GM19351 (cell line): ENCODE results near the gene BICD2.
"Not testable (repeated sequence)": the region's sequence is repeated elsewhere in the genome, so short reads cannot be mapped to it uniquely, and the experiment has no call there.

Experiments used
- ATAC-seq: cut with Tn5 transposase; IDR thresholded peaks from one replicate; pipeline ENCODE4 v1.9.1; 2021; ENCODE audit warnings: mild to moderate bottlenecking, moderate library complexity; ENCODE audit not compliant: unreplicated experiment

BICD2 gene

DNA sequence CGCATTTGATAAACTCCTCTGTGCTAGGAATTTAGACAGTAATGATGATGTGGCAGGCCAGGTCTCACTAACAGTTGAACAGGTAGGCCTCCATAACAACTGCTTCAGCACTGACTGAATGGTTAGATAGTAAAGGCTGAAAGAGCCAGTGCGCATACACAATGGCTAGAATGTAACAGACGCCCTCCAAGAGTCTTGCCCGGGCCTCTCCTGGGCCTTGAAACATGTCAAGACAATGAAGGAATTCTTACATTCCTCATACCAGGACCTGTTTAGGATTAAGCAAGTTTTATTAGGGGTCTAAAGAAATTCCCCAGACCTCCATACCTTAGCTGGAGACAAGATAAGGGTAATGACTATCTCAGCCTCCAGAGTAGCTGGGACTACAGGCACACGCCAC is 6.7 kb upstream of the BICD2 start:
- no peak for ATAC-seq

DNA sequence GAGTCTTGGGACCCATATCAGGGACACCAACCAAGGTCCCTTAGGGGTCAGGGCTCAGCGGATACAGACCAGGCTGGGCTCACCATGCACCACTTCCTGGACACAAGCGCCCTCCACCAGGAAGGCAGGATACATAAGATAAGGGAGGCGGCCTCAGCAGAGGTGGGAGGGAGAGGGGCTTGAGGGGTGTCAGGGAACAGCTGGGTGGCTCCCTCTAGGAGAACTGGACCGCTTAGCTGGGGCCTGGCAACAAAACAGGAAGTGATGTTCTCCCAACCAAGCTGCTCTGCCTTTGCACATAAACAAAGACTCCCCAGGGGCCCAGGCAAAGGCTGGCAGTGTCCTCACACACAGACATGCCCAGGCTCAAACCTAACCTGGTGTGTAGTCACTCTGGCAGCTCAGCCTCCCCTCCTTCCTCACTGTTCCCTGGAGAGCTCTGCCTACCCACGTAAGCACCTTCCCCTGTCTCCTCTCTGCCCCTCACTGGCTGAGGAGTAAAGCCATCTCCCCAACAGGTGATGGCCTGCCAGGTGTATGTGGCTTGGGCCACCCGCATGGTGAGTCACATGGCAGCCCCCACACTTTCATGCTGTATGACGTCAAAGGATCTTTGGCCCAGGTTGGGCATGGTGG is 5.8 kb upstream of the BICD2 start:
- ATAC-seq = no peak

DNA sequence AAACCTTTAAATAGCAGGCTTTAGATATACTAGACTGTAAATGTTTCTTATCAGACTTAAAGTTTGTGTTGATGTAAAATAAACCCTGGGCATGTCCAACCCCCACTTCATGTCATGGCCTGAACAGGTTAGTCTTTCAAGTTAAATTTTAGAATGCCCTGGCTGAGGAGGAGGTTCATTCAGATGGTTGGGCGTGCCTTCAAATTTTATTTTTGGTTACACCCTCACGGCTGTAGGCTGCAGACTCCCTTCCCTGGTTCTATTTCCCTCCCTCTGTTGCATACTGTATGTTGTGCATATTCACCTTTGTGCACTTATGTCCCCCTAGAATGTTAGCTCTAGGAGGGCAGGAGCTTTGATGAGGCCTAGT is 5.3 kb upstream of the BICD2 start:
- no peak for ATAC-seq

DNA sequence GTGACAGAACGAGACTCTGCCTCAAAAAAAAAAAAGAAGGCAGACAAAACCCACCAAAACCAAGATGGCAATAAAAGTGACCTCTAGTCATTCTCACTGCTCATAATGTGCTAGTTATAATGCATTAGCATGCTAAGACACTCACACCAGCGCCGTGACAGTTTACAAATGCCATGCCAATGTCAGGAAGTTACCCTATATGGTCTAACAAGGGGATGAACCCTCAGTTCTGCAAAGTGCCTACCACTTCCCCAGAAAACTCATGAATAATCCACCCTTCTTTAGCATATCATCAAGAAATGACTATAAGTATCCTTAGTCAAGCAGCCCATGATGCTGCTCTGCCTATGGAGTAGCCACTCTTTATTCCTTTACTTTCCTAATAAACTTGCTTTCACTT is 4.7 kb upstream of the BICD2 start:
- no peak for ATAC-seq

DNA sequence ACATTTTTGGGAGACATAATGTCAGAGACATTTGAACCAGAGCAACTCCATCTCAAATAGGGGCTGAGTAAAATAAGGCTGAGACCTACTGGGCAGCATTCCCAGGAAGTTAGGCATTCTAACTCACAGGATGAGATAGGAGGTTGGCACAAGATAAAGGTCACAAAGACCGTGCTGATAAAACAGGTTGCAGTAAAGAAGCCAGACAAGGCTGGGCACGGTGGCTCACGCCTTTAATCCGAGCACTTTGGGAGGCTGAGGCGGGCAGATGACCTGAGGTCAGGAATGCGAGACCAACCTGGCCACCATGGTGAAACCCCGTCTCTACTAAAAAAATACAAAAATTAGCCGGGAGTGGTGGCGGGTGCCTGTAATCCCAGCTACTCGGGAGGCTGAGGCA is 4.2 kb upstream of the BICD2 start:
- not testable (repeated sequence) for ATAC-seq

DNA sequence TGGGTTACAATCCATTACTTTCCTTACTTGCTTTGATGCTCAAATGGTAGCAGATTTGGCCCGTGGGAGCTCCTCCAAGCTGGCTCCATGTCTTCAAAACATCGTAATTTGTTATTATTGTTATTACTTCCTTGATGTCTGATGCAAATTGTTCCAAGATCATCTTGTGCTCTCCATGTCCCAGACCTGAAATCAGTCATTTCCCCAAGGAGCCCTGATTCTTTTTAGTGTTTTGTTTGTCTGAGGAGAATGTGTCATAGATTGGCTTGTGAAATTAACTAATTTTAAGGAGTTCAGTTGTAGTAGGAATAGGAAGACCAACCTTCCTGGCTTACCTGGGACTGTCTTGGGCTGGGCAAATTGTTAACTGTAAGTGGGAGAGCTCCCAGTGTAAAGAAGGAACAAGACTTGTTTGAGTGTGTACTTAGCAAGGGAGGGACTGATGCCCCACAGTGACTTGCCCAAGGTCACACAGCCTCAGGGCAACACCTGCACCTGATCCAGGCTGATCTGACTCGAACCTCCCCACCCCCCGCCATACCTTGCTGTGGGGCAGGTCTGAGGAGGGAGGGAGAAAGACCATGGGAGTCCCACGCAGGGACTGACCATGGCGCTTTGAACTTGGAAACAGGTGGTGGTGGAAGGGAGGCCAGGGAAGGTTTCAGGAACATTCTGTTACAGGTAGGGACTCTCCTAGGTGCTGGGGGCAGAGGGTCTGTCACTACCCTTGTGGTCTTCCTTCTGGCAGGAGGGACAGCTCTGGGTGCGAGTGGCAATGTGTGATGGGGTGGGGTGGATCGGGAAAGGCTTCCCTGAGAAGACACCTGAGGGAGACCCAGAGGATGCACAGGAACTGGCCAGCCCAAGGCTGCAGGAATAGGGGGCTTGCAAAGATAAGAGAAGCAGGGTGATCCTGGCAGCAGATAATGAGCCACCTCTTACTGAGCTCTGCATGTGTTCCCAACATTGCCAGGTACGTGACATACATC is 2.7 kb upstream of the BICD2 start:
- ATAC-seq = no peak

DNA sequence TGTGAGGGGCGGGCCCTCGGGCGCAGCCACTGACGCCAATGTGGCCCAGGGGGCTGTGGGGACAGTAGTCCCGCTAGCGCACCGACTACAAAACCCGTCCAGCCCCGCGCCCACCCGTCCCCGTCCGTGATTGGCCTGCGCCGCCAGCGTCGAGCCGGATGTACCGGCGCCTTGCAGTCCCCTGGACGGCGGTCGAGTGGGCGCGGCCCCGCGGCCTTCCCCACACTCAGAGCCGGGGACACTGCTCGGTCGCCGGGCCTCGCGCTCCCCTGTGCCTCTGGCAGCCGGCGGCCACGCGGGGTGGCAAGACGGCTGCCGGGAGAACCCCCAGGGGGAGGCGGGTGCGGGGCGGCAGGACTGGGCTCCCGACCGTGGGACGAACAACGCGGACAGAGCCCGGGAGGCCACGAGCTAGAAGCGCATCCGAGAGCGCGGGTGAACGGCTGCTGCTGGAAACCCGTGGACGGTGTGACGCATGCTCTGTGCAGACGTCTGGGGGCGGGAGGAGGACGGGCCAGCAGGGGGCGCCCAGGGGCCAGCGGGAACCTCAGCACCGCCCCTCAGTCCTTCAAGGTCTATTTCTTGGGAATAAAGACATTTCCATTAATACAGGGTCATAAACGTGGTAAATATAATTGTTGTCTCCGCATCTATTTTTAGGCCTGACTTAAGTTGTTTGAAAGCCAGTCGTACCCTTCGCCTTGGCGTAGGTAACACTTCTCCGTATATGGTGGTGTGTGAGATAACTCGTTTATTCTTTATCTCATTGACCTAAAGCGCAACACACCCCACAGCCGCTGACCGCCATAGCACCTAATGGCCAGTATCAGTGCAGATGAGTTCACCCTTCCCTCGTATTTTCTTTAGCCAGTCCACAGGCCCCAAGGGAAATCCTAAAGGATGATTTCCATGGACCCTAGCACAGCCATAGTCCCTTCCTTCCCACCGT is 629 bp upstream of the BICD2 start:
- ATAC-seq = peak; percentile 89

DNA sequence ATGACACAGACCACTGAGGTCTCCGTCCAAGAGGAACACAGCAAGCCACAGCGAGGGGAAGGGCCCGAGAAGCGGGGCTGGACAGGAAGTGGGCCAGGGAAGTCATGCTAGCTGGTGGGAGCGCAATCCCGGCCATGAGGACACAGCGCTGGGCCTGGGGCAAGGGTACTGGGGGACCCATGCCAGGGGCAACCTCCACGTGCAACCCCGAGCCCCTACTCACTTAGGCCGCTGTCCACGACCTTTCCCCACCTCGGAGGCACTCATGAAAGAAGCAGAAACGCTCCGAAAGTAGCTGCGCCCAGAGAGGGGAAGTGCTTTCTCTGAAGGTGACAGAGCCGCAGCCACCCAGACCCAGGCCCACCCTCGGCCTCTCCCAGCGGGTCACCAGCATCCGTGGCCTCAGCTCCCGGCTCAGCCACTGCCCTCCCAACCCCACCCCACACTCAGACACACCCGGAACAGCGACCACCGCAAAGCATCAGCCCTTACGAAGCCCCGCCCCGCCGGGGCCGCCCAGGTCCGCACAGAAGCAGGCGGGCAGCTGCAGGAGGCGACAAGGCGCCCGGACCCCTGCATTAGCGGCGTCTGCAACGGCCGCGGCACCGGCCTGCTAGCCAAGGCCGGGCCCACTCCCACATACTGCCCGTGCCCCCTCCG is 782 bp downstream of the BICD2 start:
- ATAC-seq = no peak

DNA sequence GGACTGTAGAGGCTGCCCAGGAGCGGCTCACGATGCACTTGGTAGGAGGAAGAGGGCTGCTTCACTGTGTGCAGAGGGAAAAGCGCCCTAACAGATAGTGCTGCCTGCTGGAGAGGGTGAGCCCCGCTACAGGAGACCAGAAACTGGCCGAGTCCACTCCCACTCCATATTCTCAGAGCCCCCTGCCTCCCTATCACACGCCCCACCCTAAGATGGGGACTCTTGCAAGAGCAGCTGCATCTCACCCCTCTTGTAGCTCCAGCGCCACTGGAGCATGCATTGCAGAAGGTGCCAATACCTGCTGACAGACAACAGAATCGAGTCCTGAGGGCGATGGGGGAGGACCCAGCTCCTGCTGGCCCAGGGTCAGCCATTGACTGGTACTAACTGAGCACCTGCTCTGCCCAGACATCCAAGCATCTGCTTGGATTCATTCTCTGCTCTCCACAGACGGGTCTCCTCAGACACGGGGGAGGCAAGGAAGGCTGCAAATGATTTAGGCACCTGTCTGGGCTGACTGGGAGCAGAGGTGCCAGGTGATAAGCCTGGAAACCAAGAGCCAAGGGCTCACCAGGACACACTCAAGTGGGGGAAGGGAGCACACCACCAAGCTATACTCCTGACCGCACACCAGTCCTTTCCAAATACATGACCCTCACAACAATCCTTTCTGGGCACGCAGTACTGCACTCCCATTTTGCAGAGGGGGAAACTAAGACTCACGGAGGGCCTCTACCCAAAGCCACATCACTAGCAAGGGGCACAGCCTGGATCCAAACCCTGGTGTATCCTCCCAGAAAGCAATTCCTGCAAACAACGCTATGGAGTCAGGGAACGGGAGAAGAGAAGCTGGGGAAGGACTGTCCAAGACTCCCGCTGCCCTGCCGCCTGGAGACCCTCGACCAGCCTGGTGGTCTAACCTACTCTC is 1.6 kb downstream of the BICD2 start:
- no peak for ATAC-seq

DNA sequence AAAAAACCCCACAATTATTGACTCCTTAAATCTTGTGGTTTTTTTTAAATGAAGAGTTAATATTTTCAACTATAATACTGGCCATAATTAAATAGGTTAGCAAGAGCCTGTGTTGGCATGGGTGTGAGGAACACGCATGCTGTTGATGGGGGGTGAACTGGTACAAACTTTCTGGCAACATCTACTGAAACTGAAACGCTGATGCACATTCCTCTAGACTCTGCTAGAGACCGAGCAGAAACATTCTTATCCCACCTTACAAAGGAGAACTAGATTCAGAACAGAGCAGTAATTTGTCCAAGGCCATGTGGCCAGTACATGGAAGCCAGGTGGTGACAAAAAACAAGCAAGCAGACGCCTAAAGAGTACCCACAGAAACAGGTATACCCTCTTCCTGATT is 2.4 kb downstream of the BICD2 start:
- ATAC-seq = no peak

DNA sequence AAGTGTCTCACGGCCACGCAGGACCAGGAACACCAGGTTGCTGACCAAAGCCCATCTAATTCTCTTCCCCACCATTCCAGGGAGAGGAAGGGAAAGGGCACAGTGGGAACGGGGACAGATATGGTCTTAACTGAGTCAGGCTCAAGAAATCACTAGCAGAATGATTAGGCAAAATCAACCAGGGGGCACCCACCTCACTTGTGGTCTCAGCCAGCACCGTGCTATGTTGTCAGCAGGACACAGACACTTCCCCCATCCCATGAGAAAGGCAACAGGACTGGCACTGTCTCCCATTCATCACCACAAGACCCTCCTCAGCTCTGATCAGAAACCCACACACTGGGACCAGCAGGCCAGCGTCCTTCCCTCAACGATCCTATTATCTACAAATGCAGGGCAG is 2.9 kb downstream of the BICD2 start:
- no peak for ATAC-seq

DNA sequence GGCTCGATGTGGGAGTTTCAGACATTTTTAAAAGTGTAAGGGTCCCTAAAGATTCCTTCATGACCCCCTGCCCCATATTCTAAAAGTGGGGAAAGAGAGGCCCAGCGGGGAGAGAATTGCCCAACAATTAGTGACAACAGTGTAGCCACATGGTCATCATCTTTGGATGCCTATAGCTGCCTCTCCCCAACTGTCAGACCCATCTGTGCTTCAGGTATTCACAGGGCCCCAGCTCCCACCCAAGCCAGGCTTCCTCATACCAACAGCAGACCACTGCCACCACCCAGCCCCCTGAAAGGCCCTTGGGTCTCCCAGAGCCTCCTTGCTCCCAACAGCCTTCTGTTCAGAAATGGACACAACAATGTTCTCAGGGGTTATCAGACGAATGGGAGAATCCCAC is 4.1 kb downstream of the BICD2 start:
- no peak for ATAC-seq

DNA sequence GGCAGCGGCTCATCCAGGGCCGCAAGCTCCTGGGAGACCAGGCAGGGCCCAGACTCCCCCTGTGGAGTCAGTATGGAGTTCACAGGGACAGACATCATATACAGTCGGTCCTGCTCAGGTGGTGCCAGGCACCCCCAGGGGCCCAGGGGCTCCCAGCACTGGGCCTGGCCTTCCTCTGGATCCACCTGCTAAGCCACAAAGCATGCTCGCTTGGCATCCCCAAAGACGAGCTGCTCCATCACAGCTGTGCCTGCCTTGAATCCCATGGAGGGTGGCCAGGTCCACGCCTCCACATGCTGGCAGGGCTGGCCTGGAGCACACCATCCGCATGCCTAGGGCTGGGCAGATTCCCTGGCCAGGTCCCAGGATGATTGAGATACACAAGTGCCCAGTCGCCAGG is 4.6 kb downstream of the BICD2 start:
- no peak for ATAC-seq

DNA sequence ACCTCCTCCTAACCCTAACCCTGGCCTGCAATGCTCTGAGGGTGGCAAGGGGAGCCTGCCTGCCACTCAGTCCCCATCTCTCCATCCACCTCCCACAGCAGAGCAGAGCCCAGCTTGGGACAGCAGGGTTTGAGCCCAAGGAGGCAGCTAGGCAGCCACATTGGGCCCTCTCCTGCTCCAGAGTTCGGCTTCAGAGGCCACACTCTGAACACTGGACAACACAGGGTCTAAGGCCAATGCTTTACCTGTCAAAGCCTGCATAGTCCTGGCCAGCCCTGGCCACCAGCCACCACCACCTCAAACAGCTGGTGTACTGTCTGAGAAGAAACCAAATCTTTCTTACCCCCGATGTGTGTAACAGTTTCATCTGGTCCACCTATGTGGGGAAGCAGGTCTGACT is 5.2 kb downstream of the BICD2 start:
- no peak for ATAC-seq

DNA sequence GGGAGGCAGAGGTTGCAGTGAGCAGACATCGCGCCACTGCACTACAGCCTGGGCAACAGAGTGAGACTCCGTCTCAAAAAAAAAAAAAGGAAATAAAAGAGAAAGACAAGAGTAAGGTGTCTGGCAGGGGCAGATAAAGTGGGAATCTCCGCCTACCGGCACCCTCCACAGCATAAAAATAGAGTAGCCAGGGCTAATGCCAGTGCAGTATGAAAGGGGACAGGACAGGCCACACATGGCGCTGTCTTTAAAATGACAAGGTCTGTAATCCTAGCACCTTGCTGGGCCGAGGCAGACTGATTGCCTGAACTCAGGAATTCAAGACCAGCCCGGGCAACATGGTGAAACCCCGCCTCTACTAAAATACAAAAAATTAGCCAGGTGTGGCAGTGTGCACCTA is 7.8 kb downstream of the BICD2 start:
- no peak for ATAC-seq

DNA sequence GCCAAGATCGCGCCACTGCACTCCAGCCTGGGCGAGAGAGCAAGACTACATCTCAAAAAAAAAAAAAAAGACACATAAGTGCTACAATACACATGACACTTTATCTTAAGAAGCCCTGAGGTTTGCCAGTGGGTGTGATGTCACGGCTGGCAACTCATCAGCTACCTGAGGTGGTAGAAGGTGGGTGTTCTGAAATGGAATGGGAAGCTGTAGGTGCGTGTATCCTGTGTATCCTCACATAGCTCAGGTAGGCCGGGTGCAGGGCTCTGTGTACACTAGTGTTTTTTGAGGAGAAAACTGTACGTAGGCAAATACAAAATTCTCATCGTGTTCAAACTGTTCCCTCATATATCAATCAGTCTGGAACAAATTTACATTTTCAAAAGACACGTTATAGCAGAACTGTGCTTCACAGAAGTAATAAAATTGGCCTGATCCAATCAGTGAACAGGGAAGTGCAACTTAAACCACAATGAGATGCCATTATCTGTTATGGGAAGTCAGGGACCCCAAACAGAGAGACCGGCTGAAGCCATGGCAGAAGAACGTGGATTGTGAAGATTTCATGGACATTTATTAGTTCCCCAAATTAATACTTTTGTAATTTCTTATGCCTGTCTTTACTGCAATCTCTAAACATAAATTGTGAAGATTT is 10.4 kb downstream of the BICD2 start:
- no peak for ATAC-seq

DNA sequence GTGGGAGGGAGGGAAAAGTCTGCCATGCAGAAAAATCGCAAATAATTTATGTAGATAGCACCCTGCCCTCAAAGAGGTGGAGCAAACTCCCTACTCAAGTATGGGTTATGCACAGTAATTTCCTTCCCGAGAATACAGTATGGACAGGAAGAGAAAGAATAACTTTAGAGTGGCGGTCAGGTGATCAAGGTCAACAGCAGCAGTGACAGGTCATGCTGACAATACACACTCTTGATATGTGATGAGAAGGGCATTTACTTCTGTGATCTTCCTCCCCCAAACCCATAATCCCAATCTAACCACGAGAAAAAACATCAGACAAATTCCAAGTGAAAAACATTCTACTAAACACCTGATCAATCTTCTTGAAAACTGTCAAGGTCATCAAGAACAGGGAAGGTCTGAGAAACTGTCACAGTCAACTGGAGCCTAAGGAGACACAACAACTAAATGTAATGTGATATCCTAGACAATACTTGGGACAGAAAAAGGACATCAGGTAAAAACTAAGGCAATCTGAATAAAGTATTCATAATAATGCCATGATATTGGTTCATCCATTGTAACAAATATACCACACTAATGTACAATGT is 11.7 kb downstream of the BICD2 start:
- ATAC-seq = no peak

DNA sequence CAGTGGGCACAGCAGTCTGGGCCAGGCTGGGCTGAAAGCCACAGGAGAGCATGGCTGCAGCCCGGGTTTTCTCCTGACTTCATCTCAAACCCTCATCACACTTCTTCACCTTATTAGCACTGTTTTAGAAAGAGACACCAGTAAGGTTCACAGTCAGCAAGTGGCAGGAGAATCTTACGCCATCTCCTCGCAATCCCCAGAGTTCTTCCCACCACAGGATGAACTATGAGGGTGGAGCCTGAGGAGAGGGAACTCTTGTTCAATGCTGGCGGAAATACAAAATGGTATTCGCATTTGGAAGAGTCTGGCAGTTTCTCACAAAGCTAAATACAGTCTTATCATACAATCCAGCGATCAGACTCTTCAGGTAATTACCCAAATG is 14.7 kb downstream of the BICD2 start:
- ATAC-seq = no peak
